ENCODE measurements around the gene S100A10.
A peak's percentile ranks its signal among the peaks of the same experiment; 100 is the strongest.

DNA sequence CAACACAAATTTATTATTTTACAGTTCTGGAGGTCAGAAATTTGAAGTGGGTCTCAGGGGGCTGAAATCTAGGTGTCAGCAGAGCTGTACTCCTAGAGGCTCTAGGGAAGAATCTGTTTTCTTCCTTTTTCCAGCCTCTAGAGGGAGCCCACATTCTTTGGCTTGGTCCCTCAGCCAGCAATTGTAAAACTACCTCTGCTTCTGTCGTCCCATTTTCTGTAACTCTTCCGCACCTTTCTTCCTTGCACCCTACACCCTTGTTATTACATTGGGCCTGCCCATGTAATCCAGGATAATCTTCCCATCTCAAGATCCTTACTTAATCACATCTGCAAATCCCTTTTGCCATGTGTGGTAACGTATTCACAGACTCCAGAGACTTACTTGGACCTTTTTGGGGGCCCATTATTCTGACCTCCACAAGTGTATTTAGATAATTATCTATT is 59.6 kb downstream of the S100A10 start:
- TF ChIP-seq, protein P1, sequence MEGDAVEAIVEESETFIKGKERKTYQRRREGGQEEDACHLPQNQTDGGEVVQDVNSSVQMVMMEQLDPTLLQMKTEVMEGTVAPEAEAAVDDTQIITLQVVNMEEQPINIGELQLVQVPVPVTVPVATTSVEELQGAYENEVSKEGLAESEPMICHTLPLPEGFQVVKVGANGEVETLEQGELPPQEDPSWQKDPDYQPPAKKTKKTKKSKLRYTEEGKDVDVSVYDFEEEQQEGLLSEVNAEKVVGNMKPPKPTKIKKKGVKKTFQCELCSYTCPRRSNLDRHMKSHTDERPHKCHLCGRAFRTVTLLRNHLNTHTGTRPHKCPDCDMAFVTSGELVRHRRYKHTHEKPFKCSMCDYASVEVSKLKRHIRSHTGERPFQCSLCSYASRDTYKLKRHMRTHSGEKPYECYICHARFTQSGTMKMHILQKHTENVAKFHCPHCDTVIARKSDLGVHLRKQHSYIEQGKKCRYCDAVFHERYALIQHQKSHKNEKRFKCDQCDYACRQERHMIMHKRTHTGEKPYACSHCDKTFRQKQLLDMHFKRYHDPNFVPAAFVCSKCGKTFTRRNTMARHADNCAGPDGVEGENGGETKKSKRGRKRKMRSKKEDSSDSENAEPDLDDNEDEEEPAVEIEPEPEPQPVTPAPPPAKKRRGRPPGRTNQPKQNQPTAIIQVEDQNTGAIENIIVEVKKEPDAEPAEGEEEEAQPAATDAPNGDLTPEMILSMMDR (IDR thresholded peaks at IDR 0.05) = peak; percentile 69 to 90 (median 80)
- no peak for TF ChIP-seq POLR2A (IDR thresholded peaks at IDR 0.05)

All from thyroid gland (tissue), 4 donors.